SH-SY5Y (cell line): ENCODE data around the gene DGAT2.

Experiments
- GATA2 ChIP-seq: IDR thresholded peaks from 2 replicates; pipeline ENCODE4 v1.6.1; 2011; ENCODE audit warnings: mild to moderate bottlenecking, low read depth, low read length
- GATA3 ChIP-seq: IDR thresholded peaks from 2 replicates; pipeline ENCODE4 v1.6.1; 2011; ENCODE audit warnings: low read depth, mild to moderate bottlenecking, low read length, moderate library complexity

DNA sequence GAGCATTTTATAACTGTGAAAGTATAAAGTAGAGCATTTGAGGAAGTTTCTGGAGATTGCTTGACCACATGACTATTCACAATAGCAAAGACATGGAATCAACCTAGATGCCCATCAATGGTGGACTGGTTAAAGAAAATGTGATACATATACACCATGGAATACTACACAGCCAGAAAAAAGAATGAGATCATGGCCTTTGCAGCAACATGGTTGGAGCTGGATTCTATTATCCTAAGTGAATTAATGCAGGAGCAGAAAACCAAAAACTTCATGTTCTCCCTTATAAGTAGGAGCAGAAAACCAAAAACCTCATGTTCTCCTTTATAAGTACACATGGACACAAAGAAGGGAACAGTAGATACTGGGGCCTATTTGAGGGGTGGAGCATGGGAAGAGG, 76.7 kb downstream of the DGAT2 start:
- no peak for TF ChIP-seq GATA2
- TF ChIP-seq GATA3 = no peak
